Endothelial cell of umbilical vein (primary cell): ENCODE measurements around the gene IFITM2. TPM values are rescaled to one million over a fixed set of nuclear protein-coding genes. Genes with fewer than 3 reads are reported as not detected.
A peak's percentile ranks its signal among the peaks of the same experiment; 100 is the strongest.

ENCODE experiments used
- BruUV-seq: library from RNA; stranded (reverse); fragments of 400-500 nt; replicated peaks from 2 replicates; lab custom pipeline; 2021; lab: Mats Ljungman, UMichigan
- CTCF ChIA-PET: fragments of 300-600, 350-600 bp; sonication (Branson Sonifier 250); formaldehyde crosslinking; loops from one replicate; lab custom pipeline; 2021; ENCODE audit warnings: antibody characterized with exemption, inconsistent platforms; lab: Charles Lee
- POLR2A ChIA-PET: fragments of 300-600, 350-600 bp; sonication (Branson Sonifier 250); formaldehyde crosslinking; loops from one replicate; lab custom pipeline; 2021; ENCODE audit warnings: antibody characterized with exemption, inconsistent platforms; lab: Charles Lee
- DNase-seq: peaks from one replicate; pipeline ENCODE4 v3.0.0-alpha.2; 2011; ENCODE audit warnings: low read depth, low spot score
- FAIRE-seq: peaks from 2 replicates; lab custom pipeline; 2011; peaks lifted over from hg19 to GRCh38; lab: Jason Lieb, UNC
- H2AFZ ChIP-seq: 2 replicates; pipeline ENCODE4 v1.6.0; 2012; ENCODE audit warnings: low read depth, low read length, control low read depth, inconsistent platforms
- H3K27ac ChIP-seq: 2 replicates; pipeline ENCODE4 v1.5.1; 2011; ENCODE audit warnings: low read depth, mild to moderate bottlenecking, control low read depth, low read length, moderate library complexity; ENCODE audit not compliant: insufficient read depth
- H3K27me3 ChIP-seq, 2 experiments: 2 replicates each; pipeline versions ENCODE4 v1.6.0 to v1.6.1; 2011; ENCODE audit warnings: low read length in 2 of 2, mixed read lengths in 1 of 2; ENCODE audit not compliant: control insufficient read depth in 2 of 2, insufficient read depth in 2 of 2
- H3K36me3 ChIP-seq, 2 experiments: 2 replicates in 1 of 2; 3 replicates in 1 of 2; pipeline ENCODE4 v1.5.1; 2011; ENCODE audit warnings: low read length in 2 of 2, mild to moderate bottlenecking in 1 of 2, moderate library complexity in 1 of 2; ENCODE audit not compliant: control insufficient read depth in 2 of 2, insufficient read depth in 2 of 2; ENCODE audit errors: extremely low read depth in 1 of 2
- H3K4me1 ChIP-seq: 3 replicates; pipeline ENCODE4 v1.5.1; 2011; ENCODE audit warnings: mild to moderate bottlenecking, low read length; ENCODE audit not compliant: control insufficient read depth, insufficient read depth; ENCODE audit errors: extremely low read depth
- H3K4me2 ChIP-seq: 2 replicates; pipeline ENCODE4 v1.6.1; 2011; ENCODE audit warnings: low read length, control low read depth, mixed read lengths; ENCODE audit not compliant: insufficient read depth
- H3K4me3 ChIP-seq, 3 experiments: fragments of 200-600 bp in 1 of 3; sonication (generic), shearing (Covaris generic) in 1 of 3; replicated peaks in 1 of 3; 2 replicates each; pipeline ENCODE4 v1.5.1; 2011 to 2016; ENCODE audit warnings: control low read depth in 3 of 3, low read length in 3 of 3, mild to moderate bottlenecking in 2 of 3, inconsistent platforms in 1 of 3, low read depth in 1 of 3, moderate library complexity in 1 of 3; ENCODE audit not compliant: insufficient read depth in 1 of 3
- H3K79me2 ChIP-seq: 2 replicates; pipeline ENCODE4 v1.6.0; 2012; ENCODE audit warnings: low read length, inconsistent platforms; ENCODE audit not compliant: control insufficient read depth, insufficient read depth
- H3K9ac ChIP-seq: replicated peaks from 2 replicates; pipeline ENCODE3; 2011; ENCODE audit warnings: low read length, control low read depth; ENCODE audit not compliant: insufficient read depth; ENCODE audit errors: extremely low read depth
- H3K9me1 ChIP-seq: replicated peaks from 3 replicates; pipeline ENCODE4 v1.6.0; 2011; ENCODE audit warnings: mild to moderate bottlenecking, low read length; ENCODE audit not compliant: control insufficient read depth, insufficient read depth; ENCODE audit errors: extremely low read depth
- H3K9me3 ChIP-seq: replicated peaks from 2 replicates; pipeline ENCODE4 v1.5.1; 2012; ENCODE audit warnings: low read length, inconsistent platforms; ENCODE audit not compliant: control insufficient read depth, insufficient read depth
- H4K20me1 ChIP-seq: replicated peaks from 2 replicates; pipeline ENCODE3; 2011; ENCODE audit warnings: mild to moderate bottlenecking, low read length; ENCODE audit not compliant: control insufficient read depth, insufficient read depth; ENCODE audit errors: extremely low read depth
- EZH2 ChIP-seq: IDR thresholded peaks from 2 replicates; pipeline ENCODE4 v1.6.1; 2012; ENCODE audit warnings: borderline replicate concordance, low read depth, mild to moderate bottlenecking, moderate library complexity, low read length, inconsistent platforms; ENCODE audit not compliant: severe bottlenecking
- FOS ChIP-seq: IDR thresholded peaks from 2 replicates; pipeline ENCODE4 v1.6.1; 2011; ENCODE audit warnings: mild to moderate bottlenecking, low read length, moderate library complexity, borderline replicate concordance; ENCODE audit not compliant: insufficient read depth
- GATA2 ChIP-seq: IDR thresholded peaks from 2 replicates; pipeline ENCODE4 v1.7.0; 2011; ENCODE audit warnings: low read depth, mild to moderate bottlenecking, moderate library complexity, mixed read lengths, low read length; ENCODE audit not compliant: insufficient read length, insufficient read depth
- JUN ChIP-seq: IDR thresholded peaks from 2 replicates; pipeline ENCODE4 v1.6.1; 2011; ENCODE audit warnings: borderline replicate concordance, low read depth; ENCODE audit not compliant: insufficient read length, insufficient read depth
- MYC ChIP-seq: IDR thresholded peaks from one replicate; pipeline ENCODE4 v1.6.1; 2011; ENCODE audit warnings: mild to moderate bottlenecking, low read depth, low read length
- POLR2A ChIP-seq: IDR thresholded peaks from 2 replicates; pipeline ENCODE4 v1.6.1; 2012; ENCODE audit warnings: low read depth, mild to moderate bottlenecking, control low read depth, low read length
- POLR2AphosphoS5 ChIP-seq: IDR thresholded peaks from 2 replicates; pipeline ENCODE4 v1.6.1; 2012; ENCODE audit warnings: low read depth, mild to moderate bottlenecking, control low read depth, low read length, moderate library complexity; ENCODE audit not compliant: insufficient read depth
- dilution Hi-C: fragments of 300-500 bp; cut with MboI; formaldehyde crosslinking; loops from one replicate; pipeline ENCODE4 v1.15.0; 2019; ENCODE audit warnings: low sequenced_read_pairs; ENCODE audit not compliant: extremely low pct_ligation_motif_present
- intact Hi-C: fragments of 100-400 bp; cut with micrococcal nuclease; formaldehyde crosslinking; loops from one replicate; pipeline ENCODE4 v1.10.0; 2022
- polyA plus RNA-seq, 4 experiments: library from polyadenylated mRNA; depleted of rRNA in 3 of 4; stranded (reverse) in 3 of 4; unstranded in 1 of 4; fragments of >200 nt; gene quantifications; 2 replicates each; pipeline versions ENCODE4 v1.2.1 to v1.2.3, GENCODE V29; 2011 to 2012; ENCODE audit warnings: missing spikeins in 1 of 4
- total RNA-seq: library from RNA; stranded (reverse); gene quantifications from 2 replicates; pipeline ENCODE4 v1.2.3, GENCODE V29; 2021
- TF ChIP-seq, protein P1 (sequence below), 2 donors: IDR thresholded peaks; 1 replicate in 1 of 2; 2 replicates in 1 of 2; pipeline ENCODE4 v1.5.1; 2011; ENCODE audit warnings: low read length in 2 of 2, mild to moderate bottlenecking in 2 of 2, moderate library complexity in 2 of 2, control low read depth in 1 of 2, inconsistent platforms in 1 of 2, low read depth in 1 of 2; ENCODE audit not compliant: insufficient read depth in 1 of 2; ENCODE audit errors: extremely low read depth in 1 of 2
- TF ChIP-seq, protein P2 (sequence below): IDR thresholded peaks from 2 replicates; pipeline ENCODE4 v1.6.1; 2011; ENCODE audit not compliant: insufficient read depth, insufficient read length

Gene IFITM2
- total and polyA plus RNA-seq, 2 donors (not counting 3 experiments of a cell fraction or from before 2014, with no cell fraction given), result 219 to 1,135 TPM

DNA sequence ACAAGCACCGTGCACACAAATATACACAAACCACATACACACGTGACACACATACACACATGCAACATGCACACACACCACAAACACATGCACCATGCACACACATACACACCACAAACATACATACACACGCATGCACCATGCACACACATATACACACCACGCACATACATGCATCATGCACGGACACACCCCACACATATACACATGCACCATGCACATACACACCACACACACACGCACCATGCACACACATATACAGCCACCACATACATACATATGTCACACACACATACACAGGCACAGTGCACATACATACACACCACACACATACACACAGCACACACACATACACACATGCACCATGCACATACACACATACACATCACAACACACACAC, 49.0 kb downstream of the IFITM2 start:
- no peak overlapping the region for H3K4me2 ChIP-seq
- H3K9me1 ChIP-seq, result no peaks in the 10 kb centered on the region
- H3K9me3 ChIP-seq, result no peaks in the 10 kb centered on the region
- no peak overlapping the region for H3K4me3 ChIP-seq
- TF ChIP-seq MYC (no peak), FOS (no peak), JUN (no peak), EZH2 (no peak), GATA2 (no peak), POLR2AphosphoS5 (no peak), POLR2A (no peak)
- TF ChIP-seq, protein P1, sequence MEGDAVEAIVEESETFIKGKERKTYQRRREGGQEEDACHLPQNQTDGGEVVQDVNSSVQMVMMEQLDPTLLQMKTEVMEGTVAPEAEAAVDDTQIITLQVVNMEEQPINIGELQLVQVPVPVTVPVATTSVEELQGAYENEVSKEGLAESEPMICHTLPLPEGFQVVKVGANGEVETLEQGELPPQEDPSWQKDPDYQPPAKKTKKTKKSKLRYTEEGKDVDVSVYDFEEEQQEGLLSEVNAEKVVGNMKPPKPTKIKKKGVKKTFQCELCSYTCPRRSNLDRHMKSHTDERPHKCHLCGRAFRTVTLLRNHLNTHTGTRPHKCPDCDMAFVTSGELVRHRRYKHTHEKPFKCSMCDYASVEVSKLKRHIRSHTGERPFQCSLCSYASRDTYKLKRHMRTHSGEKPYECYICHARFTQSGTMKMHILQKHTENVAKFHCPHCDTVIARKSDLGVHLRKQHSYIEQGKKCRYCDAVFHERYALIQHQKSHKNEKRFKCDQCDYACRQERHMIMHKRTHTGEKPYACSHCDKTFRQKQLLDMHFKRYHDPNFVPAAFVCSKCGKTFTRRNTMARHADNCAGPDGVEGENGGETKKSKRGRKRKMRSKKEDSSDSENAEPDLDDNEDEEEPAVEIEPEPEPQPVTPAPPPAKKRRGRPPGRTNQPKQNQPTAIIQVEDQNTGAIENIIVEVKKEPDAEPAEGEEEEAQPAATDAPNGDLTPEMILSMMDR (IDR thresholded peaks at IDR 0.05; ENCODE audit: extremely low read depth in 1 of 2, insufficient read depth in 1 of 2, low read depth in 1 of 2, low read length in 2 of 2), result no peak
- TF ChIP-seq, protein P2, sequence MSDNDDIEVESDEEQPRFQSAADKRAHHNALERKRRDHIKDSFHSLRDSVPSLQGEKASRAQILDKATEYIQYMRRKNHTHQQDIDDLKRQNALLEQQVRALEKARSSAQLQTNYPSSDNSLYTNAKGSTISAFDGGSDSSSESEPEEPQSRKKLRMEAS, result no peak
- POLR2A ChIA-PET, result interaction anchor here (1.0 kb wide), 1 partner anchor 39 kb away, joined by 4 read pairs; no protein-coding TSS in a partner anchor
- no peak overlapping the region for H3K9ac ChIP-seq
- BruUV-seq, result no TSS peak
- no peaks in the 10 kb centered on the region for H4K20me1 ChIP-seq
- dilution Hi-C loops (no loop called here), intact Hi-C loops (loop anchor here (1.0 to 5.0 kb wide), 6 partner anchors 30 to 149 kb away; partner anchors contain the start of genes BET1L, IFITM3, PSMD13 and RIC8A)
- no peaks in the 10 kb centered on the region for H3K27me3 ChIP-seq
- no peak for DNase-seq
- FAIRE-seq, result peak; percentile 70
- CTCF ChIA-PET, result interaction anchor here (1.3 to 2.4 kb wide), 4 partner anchors 17 to 51 kb away, joined by 5 to 16 read pairs (median 5); partner anchors contain the start of gene IFITM2
- no peak overlapping the region for H2AFZ ChIP-seq
- H3K36me3 ChIP-seq, result no peaks in the 10 kb centered on the region
- peaks cover 8% of the 10 kb centered on the region for H3K4me1 ChIP-seq
- no peak overlapping the region for H3K27ac ChIP-seq
- no peaks in the 10 kb centered on the region for H3K79me2 ChIP-seq
